Measurements from ENCODE around the gene ACTL10.

GRCh38 chr20:33681728-33682353 is 15.1 kb downstream of the ACTL10 start:
- TF ChIP-seq GATA2 (IDR thresholded peaks at IDR 0.05; ENCODE audit: low read depth, low read length) = no peak
- TF ChIP-seq GATA3 (IDR thresholded peaks at IDR 0.05; ENCODE audit: low read depth, low read length) = no peak

Data from SH-SY5Y (cell line).